ENCODE measurements around the gene CAPN1. TPM values are rescaled to one million over a fixed set of nuclear protein-coding genes. Genes with fewer than 3 reads are reported as not detected.

Gene CAPN1
- total and polyA plus RNA-seq, 2 of the 13 experiments (the other 11 are each of a cell fraction or from before 2014, with no cell fraction given) = 57.3 to 82.6 TPM

GRCh38 chr11:65180877-65181568 lies 705 bp upstream of the CAPN1 start (continued):
- peak; percentile 80 for TF ChIP-seq STAG1 (CRISPR knock-in tag; IDR thresholded peaks at IDR 0.05)
- peak; percentile 48 for TF ChIP-seq AGO2 (optimal IDR thresholded peaks at IDR 0.05; ENCODE audit: low read depth, low read length)
- 0 out of 2 replicates have a peak, but pooled peaks have one; percentile 54 for TF ChIP-seq ZNF564 (CRISPR knock-in tag; IDR thresholded peaks at IDR 0.05)
- TF ChIP-seq, protein P1, sequence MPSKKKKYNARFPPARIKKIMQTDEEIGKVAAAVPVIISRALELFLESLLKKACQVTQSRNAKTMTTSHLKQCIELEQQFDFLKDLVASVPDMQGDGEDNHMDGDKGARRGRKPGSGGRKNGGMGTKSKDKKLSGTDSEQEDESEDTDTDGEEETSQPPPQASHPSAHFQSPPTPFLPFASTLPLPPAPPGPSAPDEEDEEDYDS (CRISPR knock-in tag; IDR thresholded peaks at IDR 0.05) = no peak
- TF ChIP-seq ZNF451 (CRISPR knock-in tag; IDR thresholded peaks at IDR 0.05) = no peak
- 0 out of 2 replicates have a peak, but pooled peaks have one; percentile 39 for TF ChIP-seq ZBTB2 (CRISPR knock-in tag; IDR thresholded peaks at IDR 0.05; ENCODE audit: low read depth)
- TF ChIP-seq KAT8 (CRISPR knock-in tag; IDR thresholded peaks at IDR 0.05) = peak; percentile 66
- TF ChIP-seq HOXA3 (CRISPR knock-in tag; IDR thresholded peaks at IDR 0.05) = peak; percentile 66; the same call in 1 of the 2 replicates
- peak; percentile 58; the same call in 1 of the 2 replicates for TF ChIP-seq ZBTB25 (CRISPR knock-in tag; IDR thresholded peaks at IDR 0.05)
- no peak for TF ChIP-seq ZNF557 (CRISPR knock-in tag; IDR thresholded peaks at IDR 0.05)
- no peak for TF ChIP-seq GATA4 (IDR thresholded peaks at IDR 0.05; ENCODE audit: borderline replicate concordance, low read depth)
- no peak for TF ChIP-seq ZBTB1 (CRISPR knock-in tag; IDR thresholded peaks at IDR 0.05; ENCODE audit: borderline replicate concordance)
- TF ChIP-seq SPEN (CRISPR knock-in tag; IDR thresholded peaks at IDR 0.05; ENCODE audit: low read depth) = peak; percentile 34; the same call in 1 of the 2 replicates
- TF ChIP-seq, protein P2, sequence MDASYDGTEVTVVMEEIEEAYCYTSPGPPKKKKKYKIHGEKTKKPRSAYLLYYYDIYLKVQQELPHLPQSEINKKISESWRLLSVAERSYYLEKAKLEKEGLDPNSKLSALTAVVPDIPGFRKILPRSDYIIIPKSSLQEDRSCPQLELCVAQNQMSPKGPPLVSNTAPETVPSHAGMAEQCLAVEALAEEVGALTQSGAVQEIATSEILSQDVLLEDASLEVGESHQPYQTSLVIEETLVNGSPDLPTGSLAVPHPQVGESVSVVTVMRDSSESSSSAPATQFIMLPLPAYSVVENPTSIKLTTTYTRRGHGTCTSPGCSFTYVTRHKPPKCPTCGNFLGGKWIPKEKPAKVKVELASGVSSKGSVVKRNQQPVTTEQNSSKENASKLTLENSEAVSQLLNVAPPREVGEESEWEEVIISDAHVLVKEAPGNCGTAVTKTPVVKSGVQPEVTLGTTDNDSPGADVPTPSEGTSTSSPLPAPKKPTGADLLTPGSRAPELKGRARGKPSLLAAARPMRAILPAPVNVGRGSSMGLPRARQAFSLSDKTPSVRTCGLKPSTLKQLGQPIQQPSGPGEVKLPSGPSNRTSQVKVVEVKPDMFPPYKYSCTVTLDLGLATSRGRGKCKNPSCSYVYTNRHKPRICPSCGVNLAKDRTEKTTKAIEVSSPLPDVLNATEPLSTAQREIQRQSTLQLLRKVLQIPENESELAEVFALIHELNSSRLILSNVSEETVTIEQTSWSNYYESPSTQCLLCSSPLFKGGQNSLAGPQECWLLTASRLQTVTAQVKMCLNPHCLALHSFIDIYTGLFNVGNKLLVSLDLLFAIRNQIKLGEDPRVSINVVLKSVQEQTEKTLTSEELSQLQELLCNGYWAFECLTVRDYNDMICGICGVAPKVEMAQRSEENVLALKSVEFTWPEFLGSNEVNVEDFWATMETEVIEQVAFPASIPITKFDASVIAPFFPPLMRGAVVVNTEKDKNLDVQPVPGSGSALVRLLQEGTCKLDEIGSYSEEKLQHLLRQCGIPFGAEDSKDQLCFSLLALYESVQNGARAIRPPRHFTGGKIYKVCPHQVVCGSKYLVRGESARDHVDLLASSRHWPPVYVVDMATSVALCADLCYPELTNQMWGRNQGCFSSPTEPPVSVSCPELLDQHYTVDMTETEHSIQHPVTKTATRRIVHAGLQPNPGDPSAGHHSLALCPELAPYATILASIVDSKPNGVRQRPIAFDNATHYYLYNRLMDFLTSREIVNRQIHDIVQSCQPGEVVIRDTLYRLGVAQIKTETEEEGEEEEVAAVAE (CRISPR knock-in tag; IDR thresholded peaks at IDR 0.05; ENCODE audit: borderline replicate concordance) = no peak
- TF ChIP-seq ZNF382 (CRISPR knock-in tag; IDR thresholded peaks at IDR 0.05; ENCODE audit: borderline replicate concordance) = no peak
- TF ChIP-seq ZBTB38 (CRISPR knock-in tag; IDR thresholded peaks at IDR 0.05) = peak; percentile 47; the same call in 1 of the 2 replicates
- TF ChIP-seq RBFOX2 (IDR thresholded peaks at IDR 0.05; ENCODE audit: low read depth, low read length) = peak; percentile 79
- TF ChIP-seq GABPB1 (CRISPR knock-in tag; IDR thresholded peaks at IDR 0.05) = peak; percentile 78
- peak; percentile 45; the same call in 1 of the 2 replicates for TF ChIP-seq ZBTB10 (CRISPR knock-in tag; IDR thresholded peaks at IDR 0.05; ENCODE audit: borderline replicate concordance)
- no peak for TF ChIP-seq SIN3A (IDR thresholded peaks at IDR 0.05; ENCODE audit: borderline replicate concordance, low read depth, low read length)
